DOHH2 (cell line): ENCODE data around the gene SPECC1L.
"Not testable (repeated sequence)": the region's sequence is repeated elsewhere in the genome, so short reads cannot be mapped to it uniquely, and the experiment has no call there.

Experiments
- H3F3A ChIP-seq: fragments of 200-600 bp; sonication (generic), shearing (Covaris generic); 2 replicates; pipeline ENCODE4 v1.6.0; 2016; ENCODE audit warnings: antibody characterized with exemption, mild to moderate bottlenecking; ENCODE audit not compliant: control insufficient read depth, insufficient read depth
- H3K27ac ChIP-seq: fragments of 200-600 bp; sonication (generic); 2 replicates; pipeline ENCODE4 v1.5.1; 2014; ENCODE audit warnings: low read depth, mild to moderate bottlenecking, low read length, moderate library complexity
- H3K27me3 ChIP-seq: fragments of 200-600 bp; sonication (generic); 2 replicates; pipeline ENCODE4 v1.6.1; 2014; ENCODE audit warnings: mild to moderate bottlenecking, low read length, mixed read lengths; ENCODE audit not compliant: control insufficient read depth
- H3K36me3 ChIP-seq: fragments of 200-600 bp; sonication (generic); 2 replicates; pipeline ENCODE4 v1.6.1; 2014; ENCODE audit warnings: mild to moderate bottlenecking, low read length, moderate library complexity, mixed read lengths; ENCODE audit not compliant: control insufficient read depth
- H3K4me1 ChIP-seq: fragments of 200-600 bp; sonication (generic); 2 replicates; pipeline ENCODE4 v1.6.1; 2014; ENCODE audit warnings: mild to moderate bottlenecking, low read length, mixed read lengths; ENCODE audit not compliant: control insufficient read depth
- H3K4me2 ChIP-seq: fragments of 200-600 bp; sonication (generic); 2 replicates; pipeline ENCODE4 v1.6.0; 2014; ENCODE audit warnings: mild to moderate bottlenecking, low read length, moderate library complexity
- H3K4me3 ChIP-seq: fragments of 200-600 bp; sonication (generic); 2 replicates; pipeline ENCODE4 v1.5.1; 2014; ENCODE audit warnings: mild to moderate bottlenecking, low read length, mixed read lengths
- H3K79me2 ChIP-seq: fragments of 200-600 bp; sonication (generic); 2 replicates; pipeline ENCODE4 v1.6.1; 2014; ENCODE audit warnings: mild to moderate bottlenecking, low read length, mixed read lengths; ENCODE audit not compliant: control insufficient read depth
- H3K9me2 ChIP-seq: fragments of 200-600 bp; sonication (generic); replicated peaks from 2 replicates; pipeline ENCODE4 v1.6.1; 2014; ENCODE audit warnings: mild to moderate bottlenecking, low read length, mixed read lengths; ENCODE audit not compliant: control insufficient read depth
- H3K9me3 ChIP-seq: fragments of 200-600 bp; sonication (generic); 2 replicates; pipeline ENCODE4 v1.6.1; 2014; ENCODE audit warnings: antibody characterized with exemption, low read length, mixed read lengths; ENCODE audit not compliant: control insufficient read depth, insufficient read depth
- H4K20me1 ChIP-seq: fragments of 200-600 bp; sonication (generic); 2 replicates; pipeline ENCODE4 v1.6.0; 2014; ENCODE audit warnings: low read depth, mild to moderate bottlenecking, antibody characterized with exemption, low read length, moderate library complexity; ENCODE audit not compliant: control insufficient read depth, insufficient read depth
- EZH2phosphoT487 ChIP-seq: fragments of 200-600 bp; sonication (generic); IDR thresholded peaks from 2 replicates; pipeline ENCODE4 v1.6.1; 2017; ENCODE audit warnings: borderline replicate concordance, mild to moderate bottlenecking, antibody characterized with exemption, low read length, moderate library complexity, mixed read lengths
- TF ChIP-seq, protein P1 (sequence below): fragments of 200-600 bp; sonication (generic); IDR thresholded peaks from one replicate; pipeline ENCODE4 v1.5.1; 2014; ENCODE audit warnings: antibody characterized with exemption, mild to moderate bottlenecking, low read depth, low read length; ENCODE audit not compliant: poor library complexity, severe bottlenecking

The SPECC1L gene

DNA sequence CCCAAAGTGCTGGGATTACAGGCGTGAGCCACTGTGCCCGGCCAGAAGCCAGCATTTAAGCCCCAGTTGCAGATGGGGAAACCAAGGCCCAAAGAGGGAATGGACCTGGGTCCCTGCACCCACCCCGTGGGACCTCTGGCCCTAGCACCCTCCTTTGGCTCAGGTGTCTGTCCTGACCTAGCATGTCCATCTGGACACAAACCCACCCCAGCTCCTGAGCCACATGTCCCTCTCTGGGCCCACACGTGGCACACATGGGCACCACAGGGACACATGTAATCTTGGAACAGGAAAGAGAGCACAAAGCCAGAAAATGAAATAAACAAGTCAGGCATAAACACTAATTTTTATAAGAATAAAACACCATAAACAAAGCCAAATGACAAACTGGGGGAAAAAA is 35.3 kb upstream of the SPECC1L start:
- Histone ChIP-seq H3K27me3 (no peaks in the 10 kb centered on the region), H3K4me2 (no peak overlapping the region), H3K4me1 (no peaks in the 10 kb centered on the region), H3F3A (0 out of 2 replicates have a peak, but pooled peaks cover 3% of the 10 kb centered on the region), H3K36me3 (no peaks in the 10 kb centered on the region), H3K27ac (no peak overlapping the region), H4K20me1 (no peaks in the 10 kb centered on the region), H3K4me3 (no peak overlapping the region), H3K9me2 (no peaks in the 10 kb centered on the region), H3K9me3 (no peaks in the 10 kb centered on the region), H3K79me2 (no peaks in the 10 kb centered on the region)
- no peak for TF ChIP-seq EZH2phosphoT487

DNA sequence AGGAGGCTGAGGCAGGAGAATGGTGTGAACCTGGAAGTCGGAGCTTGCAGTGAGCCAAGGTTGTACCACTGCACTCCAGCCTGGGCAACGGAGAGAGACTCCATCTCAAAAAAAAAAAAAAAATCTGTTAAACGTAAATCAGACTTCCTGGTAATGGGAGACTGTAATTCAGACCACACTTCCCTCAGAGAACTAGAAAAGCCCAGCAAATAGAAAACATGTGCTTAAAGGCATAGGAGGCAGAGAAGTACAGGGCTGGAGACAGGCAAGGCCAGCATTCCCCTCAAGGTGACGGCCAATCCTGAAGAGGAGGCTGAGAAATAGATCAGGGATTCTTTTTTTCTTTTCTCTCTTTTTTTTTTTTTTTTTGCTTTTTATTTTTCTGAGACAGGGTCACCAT is 34.0 kb upstream of the SPECC1L start:
- no peak overlapping the region for H3K27ac ChIP-seq
- H4K20me1 ChIP-seq = no peaks in the 10 kb centered on the region
- H3K79me2 ChIP-seq = no peaks in the 10 kb centered on the region
- H3K9me3 ChIP-seq = no peaks in the 10 kb centered on the region
- no peak overlapping the region for H3K4me2 ChIP-seq
- no peaks in the 10 kb centered on the region for H3K4me1 ChIP-seq
- H3K27me3 ChIP-seq = no peaks in the 10 kb centered on the region
- H3K36me3 ChIP-seq = no peaks in the 10 kb centered on the region
- TF ChIP-seq, protein P1, sequence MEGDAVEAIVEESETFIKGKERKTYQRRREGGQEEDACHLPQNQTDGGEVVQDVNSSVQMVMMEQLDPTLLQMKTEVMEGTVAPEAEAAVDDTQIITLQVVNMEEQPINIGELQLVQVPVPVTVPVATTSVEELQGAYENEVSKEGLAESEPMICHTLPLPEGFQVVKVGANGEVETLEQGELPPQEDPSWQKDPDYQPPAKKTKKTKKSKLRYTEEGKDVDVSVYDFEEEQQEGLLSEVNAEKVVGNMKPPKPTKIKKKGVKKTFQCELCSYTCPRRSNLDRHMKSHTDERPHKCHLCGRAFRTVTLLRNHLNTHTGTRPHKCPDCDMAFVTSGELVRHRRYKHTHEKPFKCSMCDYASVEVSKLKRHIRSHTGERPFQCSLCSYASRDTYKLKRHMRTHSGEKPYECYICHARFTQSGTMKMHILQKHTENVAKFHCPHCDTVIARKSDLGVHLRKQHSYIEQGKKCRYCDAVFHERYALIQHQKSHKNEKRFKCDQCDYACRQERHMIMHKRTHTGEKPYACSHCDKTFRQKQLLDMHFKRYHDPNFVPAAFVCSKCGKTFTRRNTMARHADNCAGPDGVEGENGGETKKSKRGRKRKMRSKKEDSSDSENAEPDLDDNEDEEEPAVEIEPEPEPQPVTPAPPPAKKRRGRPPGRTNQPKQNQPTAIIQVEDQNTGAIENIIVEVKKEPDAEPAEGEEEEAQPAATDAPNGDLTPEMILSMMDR = no peak
- TF ChIP-seq EZH2phosphoT487 = no peak
- 0 out of 2 replicates have a peak, but pooled peaks cover 3% of the 10 kb centered on the region for H3F3A ChIP-seq
- no peaks in the 10 kb centered on the region for H3K9me2 ChIP-seq
- H3K4me3 ChIP-seq = no peak overlapping the region

DNA sequence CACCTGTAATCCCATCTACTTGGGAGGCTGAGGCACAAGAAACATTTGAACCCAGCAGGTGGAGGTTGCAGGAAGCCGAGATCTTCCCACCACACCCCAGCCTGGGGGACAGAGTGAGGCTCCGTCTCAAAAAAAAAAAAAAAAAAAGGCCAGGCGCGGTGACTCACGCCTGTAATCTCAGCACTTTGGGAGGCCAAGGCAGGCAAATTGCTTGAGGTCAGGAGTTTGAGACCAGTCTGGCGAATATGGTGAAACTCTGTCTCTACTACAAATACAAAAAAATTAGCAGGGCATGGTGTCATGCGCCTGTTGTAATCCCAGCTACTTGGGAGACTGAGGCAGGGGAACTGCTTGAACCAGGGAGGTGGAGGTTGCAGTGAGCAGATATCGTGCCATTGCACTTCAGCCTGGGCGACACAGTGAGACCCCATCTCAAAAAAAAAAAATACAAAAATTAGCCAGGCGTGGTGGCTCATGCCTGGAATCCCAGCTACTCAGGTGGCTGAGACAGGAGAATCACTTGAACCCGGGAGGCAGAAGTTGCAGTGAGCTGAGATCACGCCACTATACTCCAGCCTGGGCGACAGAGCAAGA is 32.4 kb upstream of the SPECC1L start:
- H3K4me3 ChIP-seq, H3K9me3 ChIP-seq, H3K9me2 ChIP-seq, H3K79me2 ChIP-seq, H3K27me3 ChIP-seq, H3K27ac ChIP-seq, H3K4me2 ChIP-seq, H3K36me3 ChIP-seq, H4K20me1 ChIP-seq, H3F3A ChIP-seq: not testable (repeated sequence)
- H3K4me1 ChIP-seq = peaks cover 12% of the 10 kb centered on the region

DNA sequence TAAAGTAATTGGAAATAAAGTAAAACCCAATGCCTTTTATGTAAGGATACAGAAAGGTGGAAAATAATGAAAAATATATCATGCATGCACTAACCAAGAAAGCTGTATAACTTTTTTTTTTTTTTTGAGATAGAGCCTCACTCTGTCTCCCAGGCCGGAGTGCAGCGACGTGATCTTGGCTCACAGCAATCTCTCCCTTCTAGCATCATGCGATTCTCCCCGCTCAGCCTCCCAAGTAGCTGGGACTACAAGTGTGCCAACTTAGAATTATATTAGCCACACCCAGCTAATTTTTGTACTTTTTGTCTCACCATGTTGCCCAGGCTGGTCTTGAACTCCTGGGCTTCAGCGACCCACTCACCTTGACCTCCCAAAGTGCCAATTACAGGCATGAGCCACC is 30.2 kb upstream of the SPECC1L start:
- no peak overlapping the region for H3K4me2 ChIP-seq
- TF ChIP-seq, protein P1 = no peak
- TF ChIP-seq EZH2phosphoT487 = no peak
- peaks cover 24% of the 10 kb centered on the region for H3K4me1 ChIP-seq
- H3F3A ChIP-seq = 0 out of 2 replicates have a peak, but pooled peaks cover 3% of the 10 kb centered on the region
- no peaks in the 10 kb centered on the region for H3K9me3 ChIP-seq
- no peaks in the 10 kb centered on the region for H3K79me2 ChIP-seq
- H4K20me1 ChIP-seq = no peaks in the 10 kb centered on the region
- no peaks in the 10 kb centered on the region for H3K27me3 ChIP-seq
- no peaks in the 10 kb centered on the region for H3K9me2 ChIP-seq
- no peaks in the 10 kb centered on the region for H3K36me3 ChIP-seq
- H3K27ac ChIP-seq = no peak overlapping the region
- H3K4me3 ChIP-seq = no peak overlapping the region

DNA sequence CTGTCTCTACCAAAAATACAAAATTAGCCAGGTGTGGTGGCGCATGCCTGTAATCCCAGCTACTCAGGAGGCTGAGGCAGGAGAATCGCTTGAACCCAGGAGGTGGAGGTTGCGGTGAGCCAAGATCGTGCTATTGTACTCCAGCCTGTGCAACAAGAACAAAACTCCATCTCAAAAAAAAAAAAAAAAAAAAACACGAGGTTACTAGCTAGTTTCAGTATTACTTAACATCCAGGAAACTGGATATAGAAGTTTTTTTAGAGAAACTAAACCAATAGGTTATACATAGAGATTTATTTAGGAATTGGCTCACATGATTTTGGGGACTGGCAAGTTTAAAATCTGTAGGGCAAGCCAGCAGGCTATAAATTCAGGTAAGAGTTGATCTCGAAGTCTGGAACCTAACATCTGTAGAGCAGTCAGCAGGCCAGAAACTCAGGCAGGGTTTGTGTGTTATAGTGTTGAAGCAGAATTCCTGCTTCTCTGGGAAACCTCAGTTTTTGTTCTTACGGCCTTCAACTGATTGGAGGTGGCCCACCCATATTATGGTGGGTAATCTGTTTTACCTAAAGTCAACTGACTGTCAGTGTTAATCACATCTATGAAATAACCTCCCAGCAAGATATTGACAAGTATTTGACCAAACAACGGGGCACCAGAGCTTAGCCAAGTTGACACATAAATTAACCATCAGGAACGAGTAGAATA is 29.5 kb upstream of the SPECC1L start:
- not testable (repeated sequence) for H3F3A ChIP-seq, H3K36me3 ChIP-seq, H3K27ac ChIP-seq, H3K27me3 ChIP-seq, H3K9me3 ChIP-seq, H3K4me2 ChIP-seq, H3K79me2 ChIP-seq, H3K4me3 ChIP-seq, H4K20me1 ChIP-seq, H3K9me2 ChIP-seq
- peaks cover 24% of the 10 kb centered on the region for H3K4me1 ChIP-seq

DNA sequence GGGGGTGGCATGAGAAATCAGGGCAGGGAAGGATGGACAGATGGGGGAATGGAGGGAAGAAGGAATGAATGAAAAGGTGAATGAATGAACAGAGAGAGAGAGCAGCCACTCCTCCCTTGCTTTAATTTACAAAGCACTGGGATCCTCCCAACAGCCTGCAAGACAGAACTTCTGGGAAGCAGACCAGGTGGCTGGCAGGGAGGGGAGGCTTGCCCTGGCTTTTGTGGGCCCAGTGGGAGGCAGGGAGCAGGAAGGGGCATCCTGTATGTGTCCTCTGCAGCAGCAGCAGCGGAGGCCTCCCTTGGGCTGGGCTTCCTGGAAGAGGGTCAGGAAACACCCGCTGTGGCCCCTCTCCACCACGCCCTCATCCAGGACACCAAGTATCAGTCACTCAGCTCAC is 27.2 kb upstream of the SPECC1L start:
- not testable (repeated sequence) for H3K27me3 ChIP-seq, H3K79me2 ChIP-seq, H3F3A ChIP-seq, H3K9me3 ChIP-seq, H3K27ac ChIP-seq, H3K36me3 ChIP-seq, H4K20me1 ChIP-seq, H3K9me2 ChIP-seq
- peaks cover 24% of the 10 kb centered on the region for H3K4me1 ChIP-seq
- H3K4me3 ChIP-seq = peak overlapping the region; percentile 67
- H3K4me2 ChIP-seq = peak overlapping the region; percentile 82
